Immature natural killer cell (primary cell): ENCODE measurements around the gene SFTA2. TPM values are rescaled to one million over a fixed set of nuclear protein-coding genes. Genes with fewer than 3 reads are reported as not detected.

Experiments
- DNase-seq, 3 donors: peaks; one replicate each; pipeline ENCODE4 v3.0.0; 2022; ENCODE audit warnings: mixed read lengths in 1 of 3
- H3K27ac Mint-ChIP-seq, 6 donors: one replicate each; pipeline ENCODE4 v1.8.0; 2020; ENCODE audit warnings: mixed read lengths in 6 of 6, mild to moderate bottlenecking in 5 of 6, inconsistent platforms in 4 of 6, moderate library complexity in 3 of 6
- H3K27me3 Mint-ChIP-seq, 3 donors: one replicate each; pipeline ENCODE4 v1.8.0; 2020 to 2021; ENCODE audit warnings: low read depth in 3 of 3, mild to moderate bottlenecking in 3 of 3, mixed read lengths in 3 of 3, moderate library complexity in 3 of 3, inconsistent platforms in 1 of 3
- H3K36me3 Mint-ChIP-seq, 3 donors: one replicate each; pipeline ENCODE4 v1.8.0; 2020; ENCODE audit warnings: mixed read lengths in 3 of 3, inconsistent platforms in 2 of 3, mild to moderate bottlenecking in 2 of 3
- H3K4me1 Mint-ChIP-seq, 2 donors: one replicate each; pipeline ENCODE4 v1.8.0; 2020; ENCODE audit warnings: inconsistent platforms in 2 of 2, mild to moderate bottlenecking in 2 of 2, mixed read lengths in 2 of 2, moderate library complexity in 1 of 2
- H3K4me3 Mint-ChIP-seq, 5 donors: one replicate each; pipeline ENCODE4 v1.8.0; 2020; ENCODE audit warnings: mild to moderate bottlenecking in 5 of 5, mixed read lengths in 5 of 5, inconsistent platforms in 3 of 5, moderate library complexity in 3 of 5
- H3K9me3 Mint-ChIP-seq, 6 donors: one replicate each; pipeline ENCODE4 v1.8.0; 2020; ENCODE audit warnings: mild to moderate bottlenecking in 6 of 6, mixed read lengths in 6 of 6, inconsistent platforms in 4 of 6, moderate library complexity in 3 of 6
- polyA plus RNA-seq, 3 donors: library from polyadenylated mRNA; unstranded; fragments of 300-500 nt; fragmentation: Illumina TruSeq; gene quantifications; one replicate each; pipeline ENCODE4 v1.2.3, GENCODE V29; 2021

The SFTA2 gene
- polyA plus RNA-seq, 3 donors from 2014 or later, result not detected

- peaks cover 15 to 24% of the 10 kb centered on the region in 2 donors for H3K4me1 Mint-ChIP-seq
- peak overlapping the region in 3 of 6 donors; percentile 31 to 74 (median 43) for H3K27ac Mint-ChIP-seq
- DNase-seq, result no peak
- no peaks in the 10 kb centered on the region for H3K9me3 Mint-ChIP-seq
- H3K36me3 Mint-ChIP-seq, result peaks cover 0 to 4% (median 0%) of the 10 kb centered on the region in 3 donors
- H3K27me3 Mint-ChIP-seq, result peaks cover 2 to 12% (median 7%) of the 10 kb centered on the region in 3 donors
- peak overlapping the region in 3 of 5 donors; percentile 8 to 64 (median 23) for H3K4me3 Mint-ChIP-seq
These were observed 50.4 kb downstream of the SFTA2 start for GRCh38 chr6:30881392-30882203.

Other genes with a start within 250 kb of the SFTA2 start
- 100 to 1,000 TPM; 178 to 308 (median 245) TPM for gene PPP1R18, start 245.5 kb downstream of the SFTA2 start, polyA plus RNA-seq
- gene NRM, start 241.2 kb downstream of the SFTA2 start, polyA plus RNA-seq, result 10 to 100 TPM in 1 of 3 donors, 1 to 10 TPM in 2; 6.7 to 20.1 (median 8.4) TPM
- 10 to 100 TPM in 1 of 3 donors, 1 to 10 TPM in 1, not detected in 1; 3.0 to 16.5 TPM for gene MDC1, start 214.9 kb downstream of the SFTA2 start, polyA plus RNA-seq
- gene TUBB, start 211.8 kb downstream of the SFTA2 start, polyA plus RNA-seq, result 100 to 1,000 TPM in 1 of 3 donors, 10 to 100 TPM in 2; 80.8 to 215 (median 84.0) TPM
- 100 to 1,000 TPM; 148 to 214 (median 174) TPM for gene FLOT1, start 189.5 kb downstream of the SFTA2 start, polyA plus RNA-seq
- gene IER3, start 187.6 kb downstream of the SFTA2 start, polyA plus RNA-seq, result 1 to 10 TPM; 1.0 to 2.7 (median 1.6) TPM
- 1 to 10 TPM in 1 of 3 donors, under 1 TPM in 1, not detected in 1; 0.41 to 1.1 TPM for gene DDR1, start 47.7 kb downstream of the SFTA2 start, polyA plus RNA-seq
- gene GTF2H4, start 24.0 kb downstream of the SFTA2 start, polyA plus RNA-seq, result 10 to 100 TPM in 1 of 3 donors, 1 to 10 TPM in 1, not detected in 1; 6.3 to 10.2 TPM
- 10 to 100 TPM; 12.0 to 17.5 (median 12.6) TPM for gene VARS2, start 17.9 kb downstream of the SFTA2 start, polyA plus RNA-seq
- not detected for gene MUCL3, start 8.8 kb upstream of the SFTA2 start, polyA plus RNA-seq
- gene MUC21, start 51.5 kb upstream of the SFTA2 start, polyA plus RNA-seq, result not detected
- not detected for gene MUC22, start 78.3 kb upstream of the SFTA2 start, polyA plus RNA-seq
- gene C6orf15, start 180.4 kb upstream of the SFTA2 start, polyA plus RNA-seq, result not detected
- gene PSORS1C1, start 182.6 kb upstream of the SFTA2 start, polyA plus RNA-seq, result not detected
- gene CDSN, start 188.3 kb upstream of the SFTA2 start, polyA plus RNA-seq, result not detected
- not detected for gene PSORS1C2, start 206.9 kb upstream of the SFTA2 start, polyA plus RNA-seq
- 1 to 10 TPM in 2 of 3 donors, under 1 TPM in 1; 0.42 to 6.1 (median 4.8) TPM for gene CCHCR1, start 225.6 kb upstream of the SFTA2 start, polyA plus RNA-seq
- gene TCF19, start 226.4 kb upstream of the SFTA2 start, polyA plus RNA-seq, result 10 to 100 TPM in 2 of 3 donors, 1 to 10 TPM in 1; 9.4 to 13.7 (median 12.7) TPM
- under 1 TPM in 1 of 3 donors, not detected in 2; 0.15 TPM for gene POU5F1, start 238.5 kb upstream of the SFTA2 start, polyA plus RNA-seq